ENCODE measurements around the gene CENPO.

The CENPO gene, protein sequence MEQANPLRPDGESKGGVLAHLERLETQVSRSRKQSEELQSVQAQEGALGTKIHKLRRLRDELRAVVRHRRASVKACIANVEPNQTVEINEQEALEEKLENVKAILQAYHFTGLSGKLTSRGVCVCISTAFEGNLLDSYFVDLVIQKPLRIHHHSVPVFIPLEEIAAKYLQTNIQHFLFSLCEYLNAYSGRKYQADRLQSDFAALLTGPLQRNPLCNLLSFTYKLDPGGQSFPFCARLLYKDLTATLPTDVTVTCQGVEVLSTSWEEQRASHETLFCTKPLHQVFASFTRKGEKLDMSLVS

DNA sequence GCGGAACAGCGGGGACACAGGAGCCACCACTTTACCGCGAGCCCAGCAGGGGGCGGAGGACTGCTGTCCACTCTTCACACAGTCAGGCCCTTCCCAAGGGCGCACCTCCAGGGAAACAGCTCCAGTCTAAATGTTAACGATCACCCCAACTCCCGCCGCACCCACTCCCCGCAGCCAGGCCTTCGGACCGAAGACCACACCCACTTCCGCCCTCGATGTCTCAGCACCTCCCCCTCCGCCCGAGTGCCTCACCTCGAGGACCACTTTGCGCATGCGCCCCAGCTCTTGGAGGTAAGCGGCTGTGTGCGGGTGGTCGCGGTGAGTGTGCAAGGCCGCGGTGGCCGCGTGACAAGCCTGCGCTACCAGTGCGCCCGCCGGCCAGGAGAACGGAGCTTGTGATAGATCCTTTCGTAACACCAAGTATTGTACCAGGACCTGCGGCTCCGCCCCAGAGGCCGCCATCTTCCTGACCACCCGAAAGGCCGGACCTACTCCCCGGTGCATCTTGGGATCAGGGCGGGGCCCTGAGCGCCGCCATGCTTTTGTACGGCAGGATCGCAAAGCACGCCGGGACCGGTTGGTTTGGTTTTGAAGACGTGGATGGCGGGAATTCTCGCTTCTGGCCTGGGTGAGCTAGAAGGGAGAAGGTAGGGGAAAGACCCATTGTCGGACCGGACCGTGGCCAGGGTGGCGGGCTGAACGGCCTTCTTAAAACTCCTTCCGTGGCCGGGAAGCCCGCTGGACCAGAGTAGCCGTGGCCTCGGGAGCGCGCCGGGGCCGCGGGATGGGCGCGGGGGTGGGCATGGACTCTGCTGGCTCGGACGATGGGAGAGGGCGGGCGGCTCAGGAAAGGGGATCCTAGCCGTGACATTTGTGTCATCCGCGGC, at the start of gene CENPO, which contains the start of gene PTRHD1:
TSS of gene CENPO (plus strand) at position 552 of the 887 bp plus-strand sequence. CDS start 495 bp downstream, outside the sequence.
TSS of gene PTRHD1 (minus strand) at position 518 of the 887 bp plus-strand sequence. CDS start at position 504, 14 bp downstream.
- peak; percentile 88 to 90 for DNase-seq (ENCODE audit: low read depth in 2 of 2)

DNA sequence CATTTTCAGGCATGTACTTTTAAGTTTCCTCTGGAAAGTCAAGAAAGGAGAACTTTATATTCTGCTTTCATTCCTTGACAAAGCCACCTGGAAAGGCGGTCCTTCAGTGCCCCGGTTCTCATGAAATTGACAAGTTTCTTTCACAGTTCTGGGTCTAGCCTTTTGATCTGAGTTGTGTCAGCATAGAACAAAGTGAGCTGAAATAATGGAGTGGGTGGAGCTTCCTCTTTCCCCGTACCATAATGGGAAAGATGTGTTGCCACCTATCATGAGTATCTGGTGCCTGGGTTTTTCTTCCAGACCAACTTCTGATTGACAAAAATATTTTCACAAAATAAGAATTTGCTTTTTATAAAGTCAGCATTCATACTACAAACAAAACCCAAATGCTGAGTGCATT, 49.3 kb upstream of the CENPO start:
- no peak for DNase-seq (ENCODE audit: low read depth in 2 of 2)

DNA sequence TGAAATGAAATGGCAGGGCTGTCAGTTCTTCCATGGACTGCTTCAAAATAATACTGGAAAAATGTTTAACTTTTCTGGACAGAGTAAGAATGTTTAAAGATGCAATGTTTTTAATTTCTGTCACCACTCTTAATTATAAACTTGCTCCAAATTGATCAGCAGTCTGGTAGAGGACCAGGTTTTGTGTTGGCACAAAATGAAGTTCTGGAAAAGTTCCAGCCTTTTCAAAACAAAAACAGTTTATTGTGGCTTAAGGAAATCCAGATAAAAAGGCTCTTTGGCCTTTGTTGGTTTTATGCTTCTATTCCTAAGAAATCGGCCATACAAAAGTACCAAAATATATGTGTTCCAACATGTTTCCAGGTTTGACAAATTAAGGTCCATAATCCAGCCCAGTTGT, 48.9 kb upstream of the CENPO start:
- no peak for DNase-seq (ENCODE audit: low read depth in 2 of 2)

DNA sequence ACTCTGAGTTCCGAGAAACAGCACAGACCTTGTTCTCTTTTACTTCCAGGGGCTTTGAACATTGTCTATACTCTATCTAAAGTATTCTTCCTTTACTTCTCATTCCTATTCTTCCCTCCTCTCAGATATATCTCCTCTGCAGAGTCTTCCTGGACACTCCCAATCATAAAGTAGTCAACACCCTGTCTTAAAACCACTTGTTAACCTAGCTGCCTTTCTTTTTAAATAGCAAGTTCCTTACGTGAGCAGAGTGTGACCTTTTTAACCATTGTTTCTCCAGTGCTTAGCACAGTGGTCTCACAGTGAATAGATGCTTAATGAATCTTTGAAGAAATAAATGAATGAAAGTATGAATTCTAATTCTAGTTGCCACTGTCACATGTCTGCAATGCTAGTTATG, 47.4 kb upstream of the CENPO start:
- no peak for DNase-seq (ENCODE audit: low read depth in 2 of 2)

DNA sequence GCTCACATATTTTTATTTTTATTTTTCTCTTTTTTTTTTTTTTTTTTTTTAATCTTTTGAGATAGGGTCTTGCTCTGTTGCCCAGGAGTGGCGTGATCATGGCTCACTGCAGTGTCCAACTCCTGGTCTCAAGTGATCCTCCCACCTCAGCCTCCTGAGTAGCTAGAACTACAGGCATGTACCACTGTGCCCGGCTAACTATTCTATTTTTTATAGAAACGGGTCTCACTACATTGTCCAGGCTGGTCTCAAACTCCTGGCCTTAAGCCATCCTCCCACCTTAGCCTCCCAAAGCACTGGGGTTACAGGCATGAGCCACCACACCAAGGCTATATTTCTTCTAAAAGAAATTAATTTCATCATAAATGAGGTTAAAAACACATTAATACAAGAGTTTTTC, 45.9 kb upstream of the CENPO start:
- no peak for DNase-seq (ENCODE audit: low read depth in 2 of 2)

DNA sequence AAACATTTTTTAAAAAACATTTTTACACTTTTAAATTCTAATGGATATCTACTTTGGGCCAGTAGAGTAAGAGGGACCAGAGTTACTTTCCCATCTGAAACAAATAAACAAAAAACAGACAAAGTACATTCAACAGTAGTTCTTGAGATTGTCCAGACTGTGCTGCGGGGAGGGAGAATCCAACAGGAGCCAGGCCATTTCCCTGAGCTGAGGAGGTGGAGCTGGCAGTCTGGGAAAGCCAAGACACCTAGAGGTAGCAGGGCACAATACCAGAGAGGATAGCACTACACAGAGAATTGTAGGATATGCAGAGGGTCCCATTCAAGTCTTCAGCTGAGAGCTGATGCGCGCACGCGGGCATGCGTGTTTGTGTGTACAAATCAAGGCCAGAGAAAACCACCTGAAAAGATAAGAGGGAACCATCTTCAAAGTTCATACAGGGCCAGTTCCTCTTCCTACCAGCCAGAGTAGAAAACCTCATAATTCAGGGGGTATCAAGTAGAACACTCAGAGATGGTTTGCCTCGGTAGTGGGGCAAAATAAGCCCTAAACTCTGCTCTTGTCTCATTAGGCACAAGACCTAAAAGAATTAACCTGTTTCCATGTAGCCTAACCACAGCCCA, 44.0 kb upstream of the CENPO start:
- no peak for DNase-seq (ENCODE audit: low read depth in 2 of 2)

DNA sequence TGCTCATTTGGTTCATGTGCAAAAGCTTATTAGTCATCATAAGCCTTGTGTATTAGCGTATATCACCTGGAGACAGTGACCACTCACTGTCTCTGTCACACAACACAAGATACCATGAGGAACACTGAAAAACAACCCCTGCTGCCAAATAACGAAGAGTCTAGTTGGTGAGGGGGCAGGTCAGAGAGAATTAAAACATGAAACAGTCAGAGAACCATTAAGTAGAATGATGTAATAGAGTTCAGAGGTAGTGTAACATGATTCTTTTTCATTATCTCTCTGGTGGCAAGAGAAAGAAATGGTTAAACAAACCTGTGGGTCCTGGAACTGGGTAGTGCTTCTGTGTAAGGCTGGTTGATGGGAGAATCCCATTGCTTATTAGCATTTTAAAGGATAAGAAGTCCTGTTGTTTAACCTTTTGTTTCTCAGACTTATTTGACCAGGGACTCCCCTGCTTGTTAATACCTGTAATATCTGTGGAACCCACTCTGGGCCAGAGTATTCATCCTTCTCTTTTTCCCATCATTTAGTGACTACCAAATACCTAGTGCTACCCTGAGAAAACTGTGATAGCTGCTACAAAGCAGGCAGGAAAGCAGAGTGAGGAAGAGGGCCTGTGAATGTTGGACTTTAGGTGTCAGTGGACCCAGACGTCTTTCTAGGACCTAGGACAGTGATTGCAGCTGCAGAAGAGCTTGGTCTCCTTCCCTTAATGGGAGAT, 38.1 kb upstream of the CENPO start:
- DNase-seq (ENCODE audit: low read depth in 2 of 2): no peak

DNA sequence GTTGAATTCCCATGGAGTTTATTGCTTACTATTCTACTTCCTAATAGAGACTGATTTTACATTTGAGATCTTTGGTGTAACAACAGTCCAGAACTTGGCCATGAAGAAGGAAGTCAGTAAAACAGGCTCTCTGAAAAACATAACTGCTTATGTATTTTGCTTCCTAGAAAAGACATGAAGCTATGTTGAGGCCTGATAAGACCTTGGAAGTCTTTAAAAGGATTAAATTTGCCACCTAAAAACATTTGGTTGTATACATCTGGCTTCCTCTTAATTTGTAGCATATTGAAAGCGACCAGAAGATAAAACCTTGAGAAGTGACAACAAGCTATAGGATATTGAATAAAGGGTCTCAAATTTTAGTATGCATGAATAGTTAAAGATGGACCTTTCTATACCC, 36.4 kb upstream of the CENPO start:
- no peak for DNase-seq (ENCODE audit: low read depth in 2 of 2)

DNA sequence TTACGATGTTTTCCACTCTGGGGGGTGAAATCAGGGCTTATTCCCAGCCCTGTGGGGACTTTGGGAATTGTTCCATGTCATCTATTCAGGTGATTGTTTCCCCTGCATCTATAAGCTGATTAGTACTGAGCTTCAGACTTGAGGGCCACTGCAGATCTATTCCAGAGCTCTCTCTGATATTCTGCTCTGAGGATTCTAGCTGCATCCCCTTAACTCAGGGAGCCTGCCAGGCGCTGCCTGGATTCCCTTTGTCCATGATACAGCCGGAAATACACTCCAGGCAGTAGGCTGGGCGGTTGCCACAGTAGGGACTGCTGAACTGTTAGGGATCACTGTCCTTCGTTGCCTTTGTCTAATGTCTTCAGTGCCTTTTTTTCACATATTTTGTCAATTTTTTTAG, 31.4 kb upstream of the CENPO start:
- DNase-seq (ENCODE audit: low read depth in 2 of 2): no peak

DNA sequence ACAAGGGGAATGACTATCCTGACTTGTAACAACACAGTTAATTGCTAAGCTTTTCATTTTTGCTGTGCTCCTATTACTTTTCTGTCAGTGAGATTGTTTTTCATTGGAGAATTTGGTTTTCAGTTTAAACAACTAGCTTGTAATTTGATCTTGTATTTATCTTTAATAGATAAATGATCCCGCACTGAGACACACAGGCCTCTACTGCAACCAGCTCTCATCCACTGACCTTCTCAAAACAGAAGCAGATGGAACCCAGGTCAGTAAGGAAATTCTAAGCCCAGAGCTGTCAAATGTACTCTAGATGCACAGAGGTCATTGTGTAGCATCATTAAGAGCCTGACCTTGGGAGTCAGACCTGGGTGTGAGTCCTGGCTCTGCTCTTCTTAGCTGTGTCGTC, 30.7 kb upstream of the CENPO start:
- DNase-seq (ENCODE audit: low read depth in 2 of 2): no peak

DNA sequence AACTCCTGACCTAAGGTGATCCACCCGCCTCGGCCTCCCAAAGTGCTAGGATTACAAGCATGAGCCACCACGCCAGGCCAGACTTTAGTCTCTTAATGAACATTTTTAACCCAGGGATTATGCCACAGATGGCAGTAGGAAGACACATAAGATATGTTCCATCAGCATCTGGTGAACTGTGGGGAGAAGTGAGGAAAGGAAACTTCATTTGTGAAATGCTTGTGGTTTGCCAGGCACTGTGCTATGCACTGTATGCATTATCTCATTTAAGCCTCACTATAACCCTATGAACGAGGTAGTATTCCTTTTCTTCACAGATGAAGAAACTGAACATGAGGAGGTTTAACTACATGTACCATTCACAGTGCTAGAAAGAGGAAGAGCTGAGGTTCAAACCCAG, 29.4 kb upstream of the CENPO start:
- DNase-seq (ENCODE audit: low read depth in 2 of 2): no peak

DNA sequence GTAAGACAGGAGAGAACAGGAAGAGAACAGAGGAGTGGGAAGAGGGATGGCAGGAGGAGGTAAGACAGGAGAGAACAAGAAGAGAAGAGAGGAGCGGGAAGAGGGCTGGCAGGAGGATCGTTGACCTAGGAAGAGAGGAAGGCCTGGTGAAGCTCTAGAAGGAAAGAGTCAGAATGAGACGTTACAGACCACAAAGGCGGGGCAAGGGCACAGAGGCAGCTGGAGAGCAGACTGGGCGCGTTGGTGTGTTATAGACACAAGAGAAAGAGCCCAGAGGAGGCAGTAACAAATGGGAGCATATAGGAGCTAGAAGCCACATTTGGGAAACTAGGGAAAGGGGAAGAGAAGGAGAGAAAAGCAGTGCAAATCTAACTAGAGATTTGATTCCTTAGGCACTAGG, 26.6 kb upstream of the CENPO start:
- DNase-seq (ENCODE audit: low read depth in 2 of 2): peak in 1 of 2 donors; percentile 3

DNA sequence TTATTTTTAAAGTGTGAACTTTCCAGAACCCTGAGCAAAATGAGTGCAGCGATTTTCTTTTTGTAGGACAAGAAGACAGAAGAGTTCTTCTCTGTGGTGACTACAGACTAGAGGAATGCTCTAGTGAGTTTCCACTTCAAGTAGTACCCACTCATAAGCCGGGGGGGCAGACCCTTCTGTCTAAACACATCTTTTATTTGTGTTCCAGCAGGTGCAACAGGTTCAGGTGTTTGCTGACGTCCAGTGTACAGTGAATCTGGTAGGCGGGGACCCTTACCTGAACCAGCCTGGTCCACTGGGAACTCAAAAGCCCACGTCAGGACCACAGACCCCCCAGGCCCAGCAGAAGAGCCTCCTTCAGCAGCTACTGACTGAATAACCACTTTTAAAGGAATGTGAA, 25.2 kb upstream of the CENPO start:
- no peak for DNase-seq (ENCODE audit: low read depth in 2 of 2)

DNA sequence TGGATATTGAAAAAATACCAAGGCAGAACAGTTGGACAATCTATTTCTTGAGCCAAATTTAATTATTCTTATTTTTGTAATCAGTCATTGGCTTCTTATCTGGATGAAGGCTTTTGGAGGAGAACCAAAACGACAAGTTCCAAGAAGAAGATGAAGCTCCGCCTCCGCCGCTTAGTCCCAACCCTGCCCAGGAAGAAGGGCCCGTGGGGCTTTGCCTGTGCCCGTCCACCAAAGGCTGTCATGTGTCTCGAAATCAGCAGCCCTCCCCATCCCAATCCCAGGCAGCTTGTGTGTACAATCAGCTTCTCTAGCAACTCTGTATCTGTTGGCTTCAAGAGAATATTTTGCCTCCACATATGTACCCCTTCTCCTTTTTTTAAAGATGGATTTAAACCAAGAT, 24.6 kb upstream of the CENPO start:
- DNase-seq (ENCODE audit: low read depth in 2 of 2): no peak

DNA sequence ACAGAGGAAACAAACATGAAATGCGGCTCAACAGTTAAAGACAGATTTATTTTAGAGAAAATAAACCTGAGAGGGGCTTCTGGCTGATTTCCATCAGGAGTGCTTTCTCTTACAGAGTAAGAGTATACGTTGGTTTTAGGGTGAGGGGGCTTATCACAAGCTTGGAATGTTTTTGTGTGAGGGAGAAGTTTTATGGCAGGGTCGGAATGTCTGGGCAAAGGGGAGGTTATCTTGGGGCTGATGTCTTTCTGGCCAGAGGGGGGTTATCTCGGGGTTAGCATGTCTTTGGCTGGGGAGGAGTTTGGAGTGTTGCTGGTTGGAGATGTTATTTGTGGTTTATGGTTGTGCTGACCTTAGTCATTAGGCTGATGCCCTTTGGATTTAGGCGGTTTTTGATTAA, 22.2 kb upstream of the CENPO start:
- no peak for DNase-seq (ENCODE audit: low read depth in 2 of 2)

DNA sequence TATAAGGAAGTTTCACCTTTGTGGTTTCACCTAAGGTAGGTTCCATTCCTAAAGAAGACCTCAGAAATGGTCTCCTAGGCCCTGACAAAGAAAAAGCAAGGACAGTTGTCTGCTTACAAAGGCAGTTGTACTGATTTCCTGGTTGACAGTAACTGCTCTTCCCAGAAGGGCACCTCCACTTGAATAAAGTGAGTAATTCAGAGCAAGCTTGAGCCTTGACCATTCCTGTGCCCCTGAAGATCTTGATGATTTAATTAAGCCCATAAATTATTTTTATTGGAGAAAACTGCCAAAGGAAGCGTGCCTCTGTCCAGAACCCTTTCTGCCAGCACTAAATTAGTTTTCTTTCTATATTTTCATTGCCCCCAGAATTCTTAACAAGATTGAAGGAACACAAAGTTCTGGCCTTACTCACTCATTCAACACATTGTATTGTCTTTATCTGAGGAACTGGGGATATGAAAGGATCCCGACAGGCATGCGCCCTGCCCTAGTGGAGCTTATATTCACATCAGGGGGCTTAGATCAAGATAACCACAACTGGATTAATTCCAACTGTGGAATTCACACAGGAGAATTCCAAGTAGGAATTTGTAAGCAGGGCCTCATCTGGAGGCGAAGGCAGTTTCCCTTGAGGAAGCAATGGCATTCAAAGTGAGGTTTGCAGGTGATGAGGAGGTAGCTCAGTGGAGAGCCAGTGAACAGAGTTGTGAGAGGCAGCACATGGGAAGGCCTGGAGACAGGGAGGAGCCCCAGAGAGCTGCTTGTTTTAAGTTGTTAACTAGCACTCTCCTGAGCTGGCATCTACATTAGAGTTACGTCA, 21.2 kb upstream of the CENPO start:
- DNase-seq (ENCODE audit: low read depth in 2 of 2): no peak

DNA sequence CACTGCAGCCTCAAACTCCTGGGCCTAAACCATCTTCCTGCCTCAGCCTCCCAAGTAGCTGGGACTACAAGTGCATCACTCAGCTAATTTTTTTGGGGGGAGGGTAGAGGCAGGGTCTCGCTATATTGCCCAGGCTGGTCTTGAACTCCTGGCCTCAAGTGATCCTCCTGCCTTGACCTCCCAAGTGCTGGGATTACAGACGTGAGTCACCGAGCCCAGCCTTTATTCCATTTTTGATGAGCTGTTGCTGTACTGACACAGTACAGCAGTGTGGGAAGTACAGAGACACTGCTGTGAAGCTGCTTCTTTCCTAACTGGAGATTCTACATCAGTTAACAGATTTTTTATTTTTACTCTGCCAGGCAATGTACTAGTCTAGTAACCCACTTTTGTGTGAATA, 18.9 kb upstream of the CENPO start:
- no peak for DNase-seq (ENCODE audit: low read depth in 2 of 2)

DNA sequence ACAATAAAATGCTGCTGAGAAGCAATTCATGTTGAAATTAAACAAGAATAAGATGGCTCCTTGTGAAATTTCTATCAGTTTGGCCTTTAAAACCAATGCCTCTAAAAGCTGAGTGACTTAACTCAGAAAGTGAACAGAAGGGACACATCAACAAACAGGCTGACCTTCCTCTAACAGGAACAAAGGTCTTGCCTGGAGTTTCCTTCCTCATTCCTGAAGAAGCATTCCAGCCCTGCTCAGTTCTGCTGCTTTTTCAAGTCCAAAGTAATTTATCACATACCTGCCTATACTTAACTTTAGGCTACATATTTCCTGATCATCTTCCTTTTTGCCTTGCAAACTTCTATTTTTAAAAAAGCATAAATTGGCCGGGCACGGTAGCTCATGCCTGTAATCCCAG, 14.1 kb upstream of the CENPO start:
- no peak for DNase-seq (ENCODE audit: low read depth in 2 of 2)

DNA sequence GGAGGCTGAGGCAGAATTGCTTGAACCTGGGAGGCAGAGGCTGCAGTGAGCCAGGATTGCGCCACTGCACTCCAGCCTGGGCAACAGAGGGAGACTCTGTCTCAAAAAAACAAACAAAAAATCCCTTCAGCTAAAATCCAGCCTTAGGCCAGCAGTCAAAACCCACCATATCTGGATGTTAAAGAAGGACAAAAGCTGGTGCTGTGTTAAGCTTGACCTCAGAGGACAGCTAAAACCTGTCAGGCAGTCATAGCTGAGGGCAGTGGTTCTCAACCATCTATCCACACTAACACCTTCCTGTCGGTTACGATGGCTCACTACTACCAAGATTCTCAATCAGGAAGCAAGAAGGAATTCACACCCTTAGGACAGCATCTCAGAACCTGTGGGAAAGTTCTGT, 9.6 kb upstream of the CENPO start:
- no peak for DNase-seq (ENCODE audit: low read depth in 2 of 2)

DNA sequence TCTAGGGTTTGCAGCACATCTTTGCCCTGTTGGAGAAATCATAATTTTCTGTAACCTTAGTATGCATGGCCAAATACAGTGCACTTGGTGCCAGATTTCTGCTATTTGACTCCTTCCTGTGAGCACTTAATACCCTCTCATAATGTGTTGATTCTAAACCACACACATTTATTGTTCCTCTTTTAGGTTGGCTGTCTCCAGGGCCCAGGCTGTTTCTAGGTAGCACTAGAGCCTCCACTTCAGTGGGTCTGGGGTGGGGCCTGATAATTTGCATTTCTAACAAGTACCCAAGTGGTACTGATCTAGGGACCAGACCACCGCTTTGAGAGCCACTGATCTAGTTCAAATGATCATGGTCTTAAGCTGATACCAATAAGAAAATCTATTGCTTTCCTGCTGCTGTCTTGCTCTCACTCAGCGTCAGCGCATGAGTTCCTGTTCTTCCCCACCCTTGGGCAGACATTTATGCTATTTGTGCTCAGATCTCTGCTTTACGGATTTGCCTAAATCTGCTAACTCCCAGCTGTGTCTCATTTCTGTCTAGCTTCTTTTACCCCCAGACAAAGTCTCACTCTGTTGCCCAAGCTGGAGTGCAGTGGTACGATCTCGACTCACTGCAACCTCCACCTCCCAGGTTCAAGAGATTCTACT, 7.4 kb upstream of the CENPO start:
- DNase-seq (ENCODE audit: low read depth in 2 of 2): no peak

DNA sequence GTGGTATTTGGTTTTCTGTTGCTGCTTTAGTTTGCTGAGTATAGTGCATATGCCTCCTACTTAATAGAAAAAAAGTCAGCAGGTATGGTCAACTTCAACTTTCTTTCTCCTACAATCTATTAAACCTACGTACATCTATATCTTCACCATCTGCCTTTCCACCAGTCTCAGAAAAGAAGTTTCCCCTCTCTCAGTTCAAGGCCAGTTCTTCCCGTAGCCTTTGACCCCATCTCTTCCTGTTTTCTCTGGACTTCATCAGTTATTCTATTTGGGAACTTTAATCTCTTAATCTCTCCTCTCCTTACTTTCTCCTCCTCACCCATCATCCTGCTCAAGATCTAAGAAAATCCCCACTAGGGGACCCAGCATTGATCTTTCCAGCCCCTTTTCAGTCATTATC, 5.7 kb upstream of the CENPO start:
- DNase-seq (ENCODE audit: low read depth in 2 of 2): no peak
